Measurements from ENCODE around the gene KCNQ2.

KCNQ2 gene

DNA sequence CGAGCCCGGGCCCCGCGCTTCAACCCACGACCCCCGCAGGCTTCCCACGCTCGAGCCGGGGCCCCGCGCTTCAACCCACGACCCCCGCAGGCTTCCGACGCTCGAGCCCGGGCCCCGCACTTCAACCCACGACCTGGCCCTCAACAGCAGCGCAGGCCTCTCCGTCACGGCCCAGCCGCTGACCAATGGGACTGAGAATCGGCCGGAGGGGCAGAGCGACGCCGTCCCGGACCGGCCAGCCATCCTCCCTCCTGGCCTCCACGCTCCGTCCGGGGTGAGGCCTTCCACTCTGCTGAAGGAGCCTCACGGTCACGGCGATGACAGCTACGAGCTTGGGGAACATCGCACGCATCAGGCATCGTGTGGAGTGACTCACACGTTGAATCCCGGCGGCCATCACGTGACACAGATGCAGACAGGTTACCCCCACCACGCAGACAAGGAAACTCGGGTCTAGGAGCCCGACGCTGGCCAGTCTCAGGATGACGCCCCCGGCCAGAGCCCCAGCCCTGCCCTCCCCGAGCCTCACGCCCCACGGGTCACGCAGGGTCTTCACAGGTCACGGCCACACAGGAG lies 6.1 kb downstream of the KCNQ2 start:
- H3K4me3 ChIP-seq (ENCODE audit: low read depth in 1 of 2, low read length in 2 of 2) = no peak overlapping the region
- H3K36me3 ChIP-seq (ENCODE audit: insufficient read depth, low read length) = no peaks in the 10 kb centered on the region
- no peaks in the 10 kb centered on the region for H3K9me3 ChIP-seq (ENCODE audit: low read length)
- no peak overlapping the region for H3K27ac ChIP-seq (ENCODE audit: low read depth, low read length)
- H3K9ac ChIP-seq (ENCODE audit: low read length) = no peak overlapping the region
- H3K4me1 ChIP-seq (ENCODE audit: insufficient read depth, low read length) = no peaks in the 10 kb centered on the region
- peaks cover 0 to 39% of the 10 kb centered on the region in 2 donors for H3K27me3 ChIP-seq (ENCODE audit: control insufficient read depth in 1 of 2, insufficient read depth in 2 of 2, low read length in 2 of 2)

DNA sequence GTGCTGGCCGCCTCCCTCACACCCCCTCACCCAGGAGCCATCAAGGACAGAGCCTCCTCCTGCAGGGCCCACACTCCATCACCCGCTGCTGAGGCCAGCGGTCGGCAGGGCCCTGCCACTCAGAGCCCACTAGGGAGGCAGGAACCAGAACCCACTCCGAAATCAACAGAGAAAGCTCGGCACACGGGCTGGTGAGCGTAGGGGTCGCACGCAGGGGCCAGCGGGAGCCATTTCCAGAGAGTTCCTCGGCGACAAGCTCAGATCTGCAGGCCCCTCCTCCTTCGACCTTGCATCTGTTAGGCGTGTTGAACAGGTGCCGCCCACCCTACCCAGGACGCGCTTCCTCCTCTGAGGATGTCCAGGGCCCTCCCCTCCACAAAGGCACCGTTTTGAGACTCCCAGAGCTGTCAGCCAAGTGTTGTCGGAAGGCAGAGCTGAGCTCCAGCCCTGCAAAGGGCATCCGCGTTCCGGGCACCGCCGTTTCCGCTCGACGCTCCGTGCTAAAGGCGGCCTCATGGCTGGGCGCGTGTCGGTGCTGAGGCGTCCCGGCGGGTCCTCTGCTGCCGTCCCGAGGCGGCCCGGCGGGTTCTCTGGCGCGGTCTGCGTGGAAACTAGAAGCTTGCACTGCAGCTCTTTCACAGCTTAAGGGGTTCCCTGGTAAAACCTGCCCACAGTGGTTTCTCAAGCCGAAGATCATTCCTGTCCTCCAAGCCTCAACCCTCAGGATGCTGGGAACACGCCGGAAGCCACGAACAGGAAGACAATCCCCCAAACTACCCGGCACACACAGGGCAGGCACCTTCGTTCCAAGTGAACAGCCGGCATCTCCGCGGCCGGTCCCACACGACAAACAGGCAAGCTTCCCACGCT lies 6.8 kb downstream of the KCNQ2 start:
- Histone ChIP-seq H3K9me3 (ENCODE audit: low read length) (no peaks in the 10 kb centered on the region), H3K27ac (ENCODE audit: low read depth, low read length) (no peak overlapping the region), H3K27me3 (ENCODE audit: control insufficient read depth in 1 of 2, insufficient read depth in 2 of 2, low read length in 2 of 2) (peaks cover 0 to 38% of the 10 kb centered on the region in 2 donors), H3K36me3 (ENCODE audit: insufficient read depth, low read length) (no peaks in the 10 kb centered on the region), H3K4me3 (ENCODE audit: low read depth in 1 of 2, low read length in 2 of 2) (no peak overlapping the region), H3K9ac (ENCODE audit: low read length) (no peak overlapping the region), H3K4me1 (ENCODE audit: insufficient read depth, low read length) (no peaks in the 10 kb centered on the region)

GRCh38 chr20:63464289-63464635 lies 8.2 kb downstream of the KCNQ2 start:
- Histone ChIP-seq H3K36me3 (ENCODE audit: insufficient read depth, low read length) (no peaks in the 10 kb centered on the region), H3K4me1 (ENCODE audit: insufficient read depth, low read length) (no peaks in the 10 kb centered on the region), H3K27ac (ENCODE audit: low read depth, low read length) (no peak overlapping the region), H3K4me3 (ENCODE audit: low read depth in 1 of 2, low read length in 2 of 2) (no peak overlapping the region), H3K27me3 (ENCODE audit: control insufficient read depth in 1 of 2, insufficient read depth in 2 of 2, low read length in 2 of 2) (peaks cover 0 to 37% of the 10 kb centered on the region in 2 donors), H3K9ac (ENCODE audit: low read length) (no peak overlapping the region), H3K9me3 (ENCODE audit: low read length) (no peaks in the 10 kb centered on the region)

DNA sequence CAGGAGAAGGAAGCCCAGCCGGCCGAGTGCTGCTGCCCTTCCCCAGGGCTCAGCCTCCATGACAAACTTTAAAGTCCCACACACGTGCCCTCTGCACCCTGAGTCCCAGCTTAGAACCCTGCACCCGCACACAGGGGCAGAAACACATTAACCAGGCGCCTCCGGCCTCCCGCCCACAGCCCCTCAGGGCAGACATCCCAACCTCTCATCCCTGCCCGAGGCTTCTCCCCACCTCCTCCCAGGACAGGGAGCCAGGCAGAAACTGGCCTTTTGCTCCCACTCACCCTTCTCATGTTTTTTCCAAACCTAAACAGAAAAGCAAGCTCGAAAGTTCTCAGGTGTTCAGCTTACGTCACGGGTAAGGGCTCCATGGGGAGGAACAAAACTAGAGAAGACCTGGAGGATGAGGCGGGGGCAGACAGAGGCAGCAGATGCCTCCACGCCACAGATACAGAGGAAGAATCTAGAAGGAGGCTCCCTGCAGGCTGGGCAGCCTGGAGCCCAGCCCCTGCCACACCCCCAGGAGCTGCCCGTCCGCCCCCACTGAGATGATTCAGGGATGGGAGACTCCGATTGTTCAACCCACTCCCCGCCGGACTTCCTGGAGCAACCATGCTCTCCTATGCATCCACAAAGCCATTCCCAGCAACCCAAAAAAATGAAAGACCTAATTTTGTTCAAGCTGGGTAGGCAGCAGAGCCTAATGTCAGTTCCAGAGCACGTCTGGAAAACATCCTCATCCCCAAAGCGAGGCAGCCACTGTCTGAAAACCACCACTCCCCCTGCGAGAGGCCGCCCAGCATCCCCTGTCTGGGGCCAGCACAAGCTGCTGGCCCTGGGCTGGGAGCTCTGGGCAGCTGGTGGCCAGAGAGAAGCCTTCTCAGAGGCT lies 8.8 kb downstream of the KCNQ2 start:
- H3K9ac ChIP-seq (ENCODE audit: low read length) = no peak overlapping the region

DNA sequence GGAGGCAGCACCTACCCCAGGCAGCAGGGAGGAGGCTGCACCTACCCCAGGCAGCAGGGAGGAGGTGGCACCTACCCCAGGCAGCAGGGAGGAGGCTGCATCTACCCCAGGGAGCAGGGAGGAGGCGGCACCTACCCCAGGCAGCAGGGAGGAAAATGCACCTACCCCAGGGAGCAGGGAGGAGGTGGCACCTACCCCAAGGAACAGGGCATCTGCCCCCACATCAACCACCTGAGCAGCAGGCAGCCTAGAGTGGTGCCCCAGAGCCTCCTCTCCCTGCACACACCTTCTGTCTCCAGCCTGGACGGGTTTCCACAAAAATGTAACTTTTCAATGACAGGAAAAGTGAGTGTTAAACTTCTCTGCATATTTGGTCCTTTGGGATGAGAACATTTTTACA lies 10.2 kb downstream of the KCNQ2 start:
- H3K9ac ChIP-seq (ENCODE audit: low read length) = no peak overlapping the region
- no peaks in the 10 kb centered on the region for H3K36me3 ChIP-seq (ENCODE audit: insufficient read depth, low read length)
- no peak overlapping the region for H3K27ac ChIP-seq (ENCODE audit: low read depth, low read length)
- H3K4me1 ChIP-seq (ENCODE audit: insufficient read depth, low read length) = no peaks in the 10 kb centered on the region
- no peaks in the 10 kb centered on the region for H3K9me3 ChIP-seq (ENCODE audit: low read length)
- peaks cover 0 to 36% of the 10 kb centered on the region in 2 donors for H3K27me3 ChIP-seq (ENCODE audit: control insufficient read depth in 1 of 2, insufficient read depth in 2 of 2, low read length in 2 of 2)
- H3K4me3 ChIP-seq (ENCODE audit: low read depth in 1 of 2, low read length in 2 of 2) = no peak overlapping the region

More for the DNA sequence above, 8.8 kb downstream of the KCNQ2 start:
- Histone ChIP-seq H3K27me3 (ENCODE audit: control insufficient read depth in 1 of 2, insufficient read depth in 2 of 2, low read length in 2 of 2) (peaks cover 0 to 30% of the 10 kb centered on the region in 2 donors), H3K4me1 (ENCODE audit: insufficient read depth, low read length) (no peaks in the 10 kb centered on the region), H3K4me3 (ENCODE audit: low read depth in 1 of 2, low read length in 2 of 2) (no peak overlapping the region), H3K36me3 (ENCODE audit: insufficient read depth, low read length) (no peaks in the 10 kb centered on the region), H3K9me3 (ENCODE audit: low read length) (no peaks in the 10 kb centered on the region), H3K27ac (ENCODE audit: low read depth, low read length) (no peak overlapping the region)

GRCh38 chr20:63461104-63461763 lies 11.2 kb downstream of the KCNQ2 start:
- no peak overlapping the region for H3K4me3 ChIP-seq (ENCODE audit: low read depth in 1 of 2, low read length in 2 of 2)
- no peak overlapping the region for H3K9ac ChIP-seq (ENCODE audit: low read length)
- H3K36me3 ChIP-seq (ENCODE audit: insufficient read depth, low read length) = no peaks in the 10 kb centered on the region
- no peaks in the 10 kb centered on the region for H3K4me1 ChIP-seq (ENCODE audit: insufficient read depth, low read length)
- no peak overlapping the region for H3K27ac ChIP-seq (ENCODE audit: low read depth, low read length)
- no peaks in the 10 kb centered on the region for H3K9me3 ChIP-seq (ENCODE audit: low read length)
- H3K27me3 ChIP-seq (ENCODE audit: control insufficient read depth in 1 of 2, insufficient read depth in 2 of 2, low read length in 2 of 2) = peaks cover 0 to 46% of the 10 kb centered on the region in 2 donors

- Histone ChIP-seq H3K9ac (ENCODE audit: low read length) (no peak overlapping the region), H3K36me3 (ENCODE audit: insufficient read depth, low read length) (no peaks in the 10 kb centered on the region), H3K27ac (ENCODE audit: low read depth, low read length) (no peak overlapping the region), H3K4me3 (ENCODE audit: low read depth in 1 of 2, low read length in 2 of 2) (no peak overlapping the region), H3K4me1 (ENCODE audit: insufficient read depth, low read length) (no peaks in the 10 kb centered on the region), H3K9me3 (ENCODE audit: low read length) (no peaks in the 10 kb centered on the region), H3K27me3 (ENCODE audit: control insufficient read depth in 1 of 2, insufficient read depth in 2 of 2, low read length in 2 of 2) (peaks cover 0 to 61% of the 10 kb centered on the region in 2 donors)
These were observed 13.4 kb downstream of the KCNQ2 start for GRCh38 chr20:63459070-63459380.

- no peaks in the 10 kb centered on the region for H3K36me3 ChIP-seq (ENCODE audit: insufficient read depth, low read length)
- H3K27ac ChIP-seq (ENCODE audit: low read depth, low read length) = no peak overlapping the region
- H3K9me3 ChIP-seq (ENCODE audit: low read length) = no peaks in the 10 kb centered on the region
- peaks cover 0 to 64% of the 10 kb centered on the region in 2 donors for H3K27me3 ChIP-seq (ENCODE audit: control insufficient read depth in 1 of 2, insufficient read depth in 2 of 2, low read length in 2 of 2)
- no peaks in the 10 kb centered on the region for H3K4me1 ChIP-seq (ENCODE audit: insufficient read depth, low read length)
- H3K9ac ChIP-seq (ENCODE audit: low read length) = no peak overlapping the region
- H3K4me3 ChIP-seq (ENCODE audit: low read depth in 1 of 2, low read length in 2 of 2) = no peak overlapping the region
These were observed 14.0 kb downstream of the KCNQ2 start for GRCh38 chr20:63458170-63459069.

DNA sequence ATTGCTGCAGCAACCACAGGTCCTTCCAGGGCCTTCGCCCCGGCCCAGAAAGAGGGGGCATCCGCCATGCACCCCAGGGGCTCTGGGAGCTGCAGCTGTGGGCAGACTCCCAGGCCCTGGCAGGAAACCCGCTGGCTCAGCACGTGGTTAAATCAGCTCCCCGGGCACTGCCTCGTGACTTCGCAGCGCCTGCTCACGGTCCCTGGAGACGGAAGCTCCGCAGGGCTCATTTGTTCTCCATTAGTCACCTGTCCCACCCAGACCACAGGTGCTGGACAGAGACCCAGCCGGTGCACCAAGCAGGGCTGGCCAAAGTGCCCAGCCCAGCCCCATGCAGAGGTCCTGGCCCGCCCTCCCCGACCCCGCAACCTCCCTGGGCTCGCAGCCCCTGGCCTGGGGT lies 14.7 kb downstream of the KCNQ2 start:
- Histone ChIP-seq H3K27me3 (ENCODE audit: control insufficient read depth in 1 of 2, insufficient read depth in 2 of 2, low read length in 2 of 2) (peaks cover 0 to 71% of the 10 kb centered on the region in 2 donors), H3K9ac (ENCODE audit: low read length) (no peak overlapping the region), H3K4me3 (ENCODE audit: low read depth in 1 of 2, low read length in 2 of 2) (no peak overlapping the region), H3K27ac (ENCODE audit: low read depth, low read length) (no peak overlapping the region), H3K36me3 (ENCODE audit: insufficient read depth, low read length) (no peaks in the 10 kb centered on the region), H3K9me3 (ENCODE audit: low read length) (no peaks in the 10 kb centered on the region), H3K4me1 (ENCODE audit: insufficient read depth, low read length) (no peaks in the 10 kb centered on the region)

- Histone ChIP-seq H3K9me3 (ENCODE audit: low read length) (no peaks in the 10 kb centered on the region), H3K27me3 (ENCODE audit: control insufficient read depth in 1 of 2, insufficient read depth in 2 of 2, low read length in 2 of 2) (peaks cover 0 to 80% of the 10 kb centered on the region in 2 donors), H3K4me1 (ENCODE audit: insufficient read depth, low read length) (no peaks in the 10 kb centered on the region), H3K36me3 (ENCODE audit: insufficient read depth, low read length) (no peaks in the 10 kb centered on the region), H3K4me3 (ENCODE audit: low read depth in 1 of 2, low read length in 2 of 2) (no peak overlapping the region), H3K27ac (ENCODE audit: low read depth, low read length) (no peak overlapping the region), H3K9ac (ENCODE audit: low read length) (no peak overlapping the region)
These were observed 15.8 kb downstream of the KCNQ2 start for GRCh38 chr20:63456429-63457284.
